Measurements from ENCODE around the gene LRRC40.
"Not testable (repeated sequence)": the region's sequence is repeated elsewhere in the genome, so short reads cannot be mapped to it uniquely, and the experiment has no call there.

Gene LRRC40

GRCh38 chr1:70190180-70190579, 15.2 kb downstream of the LRRC40 start:
- TF ChIP-seq MAX (IDR thresholded peaks at IDR 0.05; ENCODE audit: low read depth, low read length), result no peak
- DNase-seq (ENCODE audit: low read depth), result no peak
- no peak overlapping the region for H3K4me3 ChIP-seq (ENCODE audit: low read depth, low read length)

GRCh38 chr1:70188522-70188921, 16.9 kb downstream of the LRRC40 start:
- no peak for DNase-seq (ENCODE audit: low read depth)
- TF ChIP-seq MAX (IDR thresholded peaks at IDR 0.05; ENCODE audit: low read depth, low read length), result no peak
- no peak for TF ChIP-seq POLR2A (IDR thresholded peaks at IDR 0.05; ENCODE audit: extremely low read depth, insufficient read length)
- no peak for TF ChIP-seq CTCF (IDR thresholded peaks at IDR 0.05; ENCODE audit: low read depth, low read length)
- no peak for TF ChIP-seq MYC (IDR thresholded peaks at IDR 0.05; ENCODE audit: low read depth, low read length)
- H3K4me3 ChIP-seq (ENCODE audit: low read depth, low read length), result no peak overlapping the region

- not testable (repeated sequence) for DNase-seq (ENCODE audit: low read depth)
Observed at GRCh38 chr1:70185181-70185580, 20.2 kb downstream of the LRRC40 start.

GRCh38 chr1:70171512-70171911, 33.9 kb downstream of the LRRC40 start:
- no peak overlapping the region for H3K4me3 ChIP-seq (ENCODE audit: low read depth, low read length)
- no peak for TF ChIP-seq MAX (IDR thresholded peaks at IDR 0.05; ENCODE audit: low read depth, low read length)
- TF ChIP-seq CTCF (IDR thresholded peaks at IDR 0.05; ENCODE audit: low read depth, low read length), result no peak
- TF ChIP-seq POLR2A (IDR thresholded peaks at IDR 0.05; ENCODE audit: extremely low read depth, insufficient read length), result no peak
- no peak for TF ChIP-seq MYC (IDR thresholded peaks at IDR 0.05; ENCODE audit: low read depth, low read length)
- no peak for DNase-seq (ENCODE audit: low read depth)

More at GRCh38 chr1:70185181-70185580, 20.2 kb downstream of the LRRC40 start:
- H3K4me3 ChIP-seq (ENCODE audit: low read depth, low read length), result not testable (repeated sequence)

- no peak overlapping the region for H3K4me3 ChIP-seq (ENCODE audit: low read depth, low read length)
- no peak for DNase-seq (ENCODE audit: low read depth)
- TF ChIP-seq POLR2A (IDR thresholded peaks at IDR 0.05; ENCODE audit: extremely low read depth, insufficient read length) (no peak), CTCF (IDR thresholded peaks at IDR 0.05; ENCODE audit: low read depth, low read length) (no peak), MYC (IDR thresholded peaks at IDR 0.05; ENCODE audit: low read depth, low read length) (no peak), MAX (IDR thresholded peaks at IDR 0.05; ENCODE audit: low read depth, low read length) (no peak)
Observed at GRCh38 chr1:70169018-70169839, 36.1 kb downstream of the LRRC40 start.

- no peak overlapping the region for H3K4me3 ChIP-seq (ENCODE audit: low read depth, low read length)
- TF ChIP-seq POLR2A (IDR thresholded peaks at IDR 0.05; ENCODE audit: extremely low read depth, insufficient read length) (no peak), MAX (IDR thresholded peaks at IDR 0.05; ENCODE audit: low read depth, low read length) (no peak), CTCF (IDR thresholded peaks at IDR 0.05; ENCODE audit: low read depth, low read length) (no peak), MYC (IDR thresholded peaks at IDR 0.05; ENCODE audit: low read depth, low read length) (no peak)
- DNase-seq (ENCODE audit: low read depth), result no peak
Observed at GRCh38 chr1:70168283-70168682, 37.1 kb downstream of the LRRC40 start.

Data from NB4 (cell line).